HG03095 (cell line): ENCODE data around the gene RPS10.
"Not testable (repeated sequence)": the region's sequence is repeated elsewhere in the genome, so short reads cannot be mapped to it uniquely, and the experiment has no call there.

ENCODE experiments used
- ATAC-seq: cut with Tn5 transposase; IDR thresholded peaks from one replicate; pipeline ENCODE4 v1.9.1; 2021; ENCODE audit warnings: moderate library complexity; ENCODE audit not compliant: unreplicated experiment

Gene RPS10

GRCh38 chr6:34373511-34373910 lies 52.4 kb downstream of the RPS10 start:
- ATAC-seq = no peak

DNA sequence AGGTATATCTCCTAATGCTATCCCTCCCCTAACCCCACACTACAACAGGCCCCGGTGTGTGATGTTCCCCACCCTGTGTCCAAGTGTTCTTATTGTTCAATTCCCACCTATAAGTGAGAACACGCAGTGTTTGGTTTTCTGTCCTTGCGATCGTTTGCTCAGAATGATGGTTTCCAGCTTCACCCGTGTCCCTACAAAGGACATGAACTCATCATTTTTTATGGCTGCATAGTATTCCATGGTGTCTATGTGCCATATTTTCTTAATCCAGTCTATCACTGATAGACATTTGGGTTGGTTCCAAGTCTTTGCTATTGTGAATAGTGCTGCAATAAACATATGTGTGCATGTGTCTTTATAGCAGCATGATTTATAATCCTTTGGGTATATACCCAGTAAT lies 54.0 kb downstream of the RPS10 start:
- not testable (repeated sequence) for ATAC-seq

- no peak for ATAC-seq
Observed at GRCh38 chr6:34370361-34370760, 55.5 kb downstream of the RPS10 start.

DNA sequence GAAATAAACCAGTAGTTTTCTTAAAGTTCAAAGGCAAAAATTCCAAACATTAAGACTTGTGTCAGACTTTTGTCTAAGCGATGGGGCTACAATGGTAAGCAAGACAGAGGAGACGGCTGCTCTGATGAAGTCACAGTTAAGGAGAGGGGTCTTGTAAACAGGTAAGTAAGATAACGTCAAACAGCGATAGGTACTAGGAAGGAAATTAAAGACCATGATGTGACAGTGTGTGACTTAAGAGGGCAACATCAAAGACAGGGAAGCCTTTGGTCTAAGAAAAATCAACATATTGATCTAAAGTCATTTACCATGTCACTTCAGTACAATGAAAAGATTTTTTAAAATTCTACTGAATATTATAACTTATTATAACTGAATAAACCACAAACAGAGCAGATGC lies 56.5 kb downstream of the RPS10 start:
- no peak for ATAC-seq
